BJ (cell line): Measurements from ENCODE around the gene ZNF521. TPM values are rescaled to one million over a fixed set of nuclear protein-coding genes. Genes with fewer than 3 reads are reported as not detected.

ENCODE experiments used
- CTCF ChIA-PET: fragments of 350-600 bp; formaldehyde crosslinking; extraction: SDS; loops from one replicate; lab custom pipeline; 2021; ENCODE audit warnings: antibody characterized with exemption, inconsistent platforms; lab: Yijun Ruan, JAX
- POLR2A ChIA-PET: fragments of 300-600 bp; sonication (Branson Sonifier 250); formaldehyde crosslinking; extraction: SDS; loops from one replicate; lab custom pipeline; 2021; ENCODE audit warnings: antibody characterized with exemption; lab: Charles Lee
- DNase-seq: peaks from one replicate; pipeline ENCODE4 v3.0.0-alpha.2; 2011; ENCODE audit warnings: low read depth
- H3K27me3 ChIP-seq: 2 replicates; pipeline ENCODE4 v1.6.0; 2011; ENCODE audit warnings: low read length; ENCODE audit not compliant: control insufficient read depth, insufficient read depth
- H3K36me3 ChIP-seq: 2 replicates; pipeline ENCODE4 v1.5.1; 2011; ENCODE audit warnings: low read length; ENCODE audit not compliant: control insufficient read depth, insufficient read depth
- H3K4me3 ChIP-seq: 2 replicates; pipeline ENCODE4 v1.5.1; 2011; ENCODE audit warnings: low read depth, mild to moderate bottlenecking, control low read depth, low read length
- CTCF ChIP-seq: IDR thresholded peaks from 2 replicates; pipeline ENCODE4 v1.5.1; 2011; ENCODE audit warnings: low read depth, mild to moderate bottlenecking, control low read depth, inconsistent platforms, low read length, moderate library complexity; ENCODE audit not compliant: insufficient read depth
- polyA plus RNA-seq: library from polyadenylated mRNA; depleted of rRNA; stranded (reverse); fragments of >200 nt; gene quantifications from 2 replicates; pipeline ENCODE4 v1.2.3, GENCODE V29; 2011

Gene ZNF521
- polyA plus RNA-seq, 1 experiment: 29.3 TPM

GRCh38 chr18:25352629-25353005 lies 651 bp upstream of the ZNF521 start:
- ChIA-PET CTCF (interaction anchor here (0.7 to 1.1 kb wide), 3 partner anchors 12 to 253 kb away, joined by 3 to 4 read pairs (median 4); no protein-coding TSS in a partner anchor), POLR2A (interaction anchor here (0.7 kb wide), 1 partner anchor 1362 kb away, joined by 41 read pairs; no protein-coding TSS in a partner anchor)
- Histone ChIP-seq H3K36me3 (no peaks in the 10 kb centered on the region; the same call in 1 of the 2 replicates), H3K4me3 (peak overlapping the region; percentile 44), H3K27me3 (0 out of 2 replicates have a peak, but pooled peaks cover 2% of the 10 kb centered on the region)
- TF ChIP-seq CTCF: no peak
- no peak for DNase-seq

- H3K4me3 ChIP-seq: peak overlapping the region; percentile 87
- POLR2A ChIA-PET: interaction anchor here (0.7 kb wide), 3 partner anchors 26 to 476 kb away, joined by 6 to 13 read pairs (median 10); no protein-coding TSS in a partner anchor
- DNase-seq: no peak
- 0 out of 2 replicates have a peak, but pooled peaks cover 2% of the 10 kb centered on the region for H3K27me3 ChIP-seq
- CTCF ChIA-PET: interaction anchor here (0.6 kb wide), 3 partner anchors 37 to 492 kb away, joined by 3 read pairs; no protein-coding TSS in a partner anchor
- TF ChIP-seq CTCF: 0 out of 2 replicates have a peak, but pooled peaks have one; percentile 8
- no peaks in the 10 kb centered on the region; the same call in 1 of the 2 replicates for H3K36me3 ChIP-seq
These were observed 638 bp downstream of the ZNF521 start for GRCh38 chr18:25351280-25351775.

- ChIA-PET POLR2A (interaction anchor here (0.7 kb wide), 3 partner anchors 25 to 475 kb away, joined by 6 to 13 read pairs (median 10); no protein-coding TSS in a partner anchor), CTCF (interaction anchor here (0.6 kb wide), 4 partner anchors 36 to 492 kb away, joined by 3 read pairs; no protein-coding TSS in a partner anchor)
- no peaks in the 10 kb centered on the region; the same call in 1 of the 2 replicates for H3K36me3 ChIP-seq
- DNase-seq: no peak
- H3K27me3 ChIP-seq: 0 out of 2 replicates have a peak, but pooled peaks cover 2% of the 10 kb centered on the region
- H3K4me3 ChIP-seq: peak overlapping the region; percentile 87
- 0 out of 2 replicates have a peak, but pooled peaks have one; percentile 14 for TF ChIP-seq CTCF
These were observed 1.3 kb downstream of the ZNF521 start for GRCh38 chr18:25350489-25351251.

- ChIA-PET CTCF (interaction anchor here (0.6 to 1.7 kb wide), 3 partner anchors 67 to 319 kb away, joined by 3 read pairs; no protein-coding TSS in a partner anchor), POLR2A (no interaction called here)
- no peaks in the 10 kb centered on the region; the same call in 1 of the 2 replicates for H3K36me3 ChIP-seq
- no peak for TF ChIP-seq CTCF
- DNase-seq: no peak
- 0 out of 2 replicates have a peak, but pooled peaks cover 2% of the 10 kb centered on the region for H3K27me3 ChIP-seq
- peak overlapping the region; percentile 87 for H3K4me3 ChIP-seq
These were observed 2.0 kb downstream of the ZNF521 start for GRCh38 chr18:25349926-25350487.
